Right lobe of liver (tissue), 4 donors: ENCODE data around the gene RPTOR.

ENCODE experiments used
- CTCF ChIP-seq, 4 donors: fragments of 200-600 bp in 3 of 4; fragments of 450-650 bp in 1 of 4; IDR thresholded peaks; one replicate each; pipeline versions ENCODE4 v1.5.1 to v1.8.0; 2016 to 2022; ENCODE audit warnings: antibody characterized with exemption in 4 of 4, mild to moderate bottlenecking in 2 of 4
- POLR2A ChIP-seq: fragments of 450-650 bp; IDR thresholded peaks from one replicate; pipeline ENCODE4 v1.6.1; 2017; ENCODE audit warnings: antibody characterized with exemption, mild to moderate bottlenecking
- donor health status: DM: no; HTN: no; CAD: no.
- donor health status: DM: no; HTN: no; CAD: no.
- donor health status: DM: no; HTN: yes; CAD: no.

GRCh38 chr17:80944326-80944725 is 399.7 kb downstream of the RPTOR start:
- TF ChIP-seq POLR2A (no peak), CTCF (IDR thresholded peaks at IDR 0.05) (no peak)
